ENCODE measurements around the gene RASA2.

Gene RASA2

DNA sequence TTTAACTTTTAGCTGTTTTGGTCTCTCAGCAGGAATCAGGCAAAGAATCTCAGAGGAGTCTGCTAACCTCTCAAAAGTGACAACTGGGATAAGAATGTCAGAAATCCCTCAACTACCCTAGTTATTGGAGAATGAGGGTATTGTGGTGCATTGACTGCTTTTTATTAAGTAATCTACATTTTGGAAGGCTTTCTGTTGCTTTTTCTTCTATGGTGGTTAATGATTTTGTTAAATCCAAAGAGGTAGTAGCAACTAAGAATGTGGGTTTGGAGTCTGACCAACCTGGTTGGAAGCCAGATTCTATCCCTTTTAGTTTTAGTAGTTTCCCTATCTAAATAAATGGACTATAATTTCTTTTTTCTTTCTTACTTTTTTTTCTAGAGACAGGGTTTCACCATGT lies 156.6 kb downstream of the RASA2 start:
- no peak for DNase-seq (ENCODE audit: low read depth in 3 of 3, low spot score in 1 of 3)

DNA sequence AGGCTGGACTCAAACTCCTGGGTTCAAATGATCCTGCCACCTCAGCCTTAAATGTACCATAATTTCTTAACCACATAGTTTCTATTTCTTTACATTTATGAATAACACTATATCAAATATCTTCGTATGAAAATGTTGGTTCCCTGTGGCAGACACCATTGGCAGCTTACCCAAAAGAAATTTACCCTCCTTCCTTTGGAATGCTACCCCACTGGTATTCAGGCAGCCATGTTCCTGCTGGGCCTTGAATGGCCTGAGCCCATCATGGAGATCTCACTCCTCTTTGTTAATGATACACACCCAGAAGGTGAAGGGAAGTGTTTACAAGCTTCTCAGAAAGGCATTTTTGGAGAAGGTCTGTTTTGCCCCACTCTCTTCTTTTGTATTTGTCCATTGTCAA lies 157.0 kb downstream of the RASA2 start:
- DNase-seq (ENCODE audit: low read depth in 3 of 3, low spot score in 1 of 3), result no peak

DNA sequence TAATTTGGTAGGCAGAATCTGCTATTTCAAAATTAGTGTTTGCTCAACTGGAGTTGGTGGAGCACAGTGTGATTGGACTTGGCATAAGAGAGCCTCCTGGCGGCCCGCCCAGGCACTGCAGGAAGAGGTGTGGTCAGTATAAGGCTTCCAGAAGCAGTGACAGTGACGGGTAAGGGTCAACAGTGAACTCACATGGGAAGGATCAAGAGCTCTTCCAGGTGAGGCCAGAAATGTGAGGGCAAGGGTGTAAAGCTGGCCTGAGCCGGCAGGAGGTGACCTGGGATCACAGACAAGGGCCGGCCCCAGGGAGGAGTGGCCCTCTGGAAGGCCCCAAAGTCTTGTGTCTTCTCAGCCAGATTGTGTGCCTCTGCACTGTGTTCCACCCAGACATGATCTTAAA lies 158.1 kb downstream of the RASA2 start:
- peak; percentile 11 to 53 (median 12) for DNase-seq (ENCODE audit: low read depth in 3 of 3, low spot score in 1 of 3)

DNA sequence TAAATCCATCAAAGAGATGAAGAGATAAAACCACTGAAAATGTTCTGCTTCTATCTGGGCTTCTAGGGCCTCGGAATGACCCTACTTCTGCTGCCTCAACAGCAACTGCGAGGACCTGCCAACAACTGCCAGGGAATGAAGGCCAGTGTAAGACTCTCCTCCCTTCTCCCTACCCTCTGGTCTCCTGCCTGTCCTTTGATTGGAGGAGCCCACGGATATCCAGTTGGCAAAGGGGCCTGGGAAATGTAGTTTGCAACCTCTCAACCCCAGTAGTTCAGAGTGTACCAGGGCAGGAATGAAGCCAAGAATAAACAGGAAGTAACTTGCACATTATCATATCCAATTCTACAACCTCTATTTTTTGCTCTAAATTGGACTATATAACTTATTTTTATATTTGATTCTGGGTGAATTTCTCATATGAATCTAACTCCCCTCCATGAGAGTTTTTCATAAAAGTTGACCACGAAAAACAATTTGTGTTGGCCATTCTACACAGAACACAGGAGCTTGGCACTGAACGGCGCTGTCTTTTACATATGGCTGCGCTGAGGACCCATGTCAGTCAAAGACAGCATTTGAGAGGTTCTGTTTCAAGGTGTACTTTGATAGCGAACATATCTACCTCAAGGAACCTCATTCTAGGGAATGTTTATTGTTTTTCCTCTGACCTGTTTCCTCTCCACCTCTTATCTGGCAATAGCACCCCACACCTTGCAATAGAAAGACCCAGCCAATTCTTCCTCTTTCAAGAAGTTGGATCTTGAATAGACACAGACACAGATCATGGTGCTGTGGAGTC lies 160.1 kb downstream of the RASA2 start:
- no peak for DNase-seq (ENCODE audit: low read depth in 3 of 3, low spot score in 1 of 3)

DNA sequence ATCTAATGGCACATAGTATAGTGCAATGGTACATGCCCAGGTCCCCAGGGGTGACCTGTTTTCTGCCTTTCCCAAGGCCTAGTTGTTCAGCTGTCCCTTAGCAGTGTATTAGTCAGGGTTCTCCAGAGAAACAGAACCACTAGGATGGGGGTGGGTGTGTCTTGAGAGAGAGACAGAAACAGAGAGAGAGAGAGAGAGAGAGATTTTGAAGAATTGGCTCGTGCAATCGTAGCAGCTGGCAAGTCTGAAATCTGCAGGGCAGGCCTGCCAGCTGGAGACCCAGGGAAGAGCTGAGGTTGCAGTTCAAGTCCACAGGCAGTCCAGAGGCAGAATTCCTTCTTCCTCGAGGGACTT lies 160.7 kb downstream of the RASA2 start:
- no peak for DNase-seq (ENCODE audit: low read depth in 3 of 3, low spot score in 1 of 3)

DNA sequence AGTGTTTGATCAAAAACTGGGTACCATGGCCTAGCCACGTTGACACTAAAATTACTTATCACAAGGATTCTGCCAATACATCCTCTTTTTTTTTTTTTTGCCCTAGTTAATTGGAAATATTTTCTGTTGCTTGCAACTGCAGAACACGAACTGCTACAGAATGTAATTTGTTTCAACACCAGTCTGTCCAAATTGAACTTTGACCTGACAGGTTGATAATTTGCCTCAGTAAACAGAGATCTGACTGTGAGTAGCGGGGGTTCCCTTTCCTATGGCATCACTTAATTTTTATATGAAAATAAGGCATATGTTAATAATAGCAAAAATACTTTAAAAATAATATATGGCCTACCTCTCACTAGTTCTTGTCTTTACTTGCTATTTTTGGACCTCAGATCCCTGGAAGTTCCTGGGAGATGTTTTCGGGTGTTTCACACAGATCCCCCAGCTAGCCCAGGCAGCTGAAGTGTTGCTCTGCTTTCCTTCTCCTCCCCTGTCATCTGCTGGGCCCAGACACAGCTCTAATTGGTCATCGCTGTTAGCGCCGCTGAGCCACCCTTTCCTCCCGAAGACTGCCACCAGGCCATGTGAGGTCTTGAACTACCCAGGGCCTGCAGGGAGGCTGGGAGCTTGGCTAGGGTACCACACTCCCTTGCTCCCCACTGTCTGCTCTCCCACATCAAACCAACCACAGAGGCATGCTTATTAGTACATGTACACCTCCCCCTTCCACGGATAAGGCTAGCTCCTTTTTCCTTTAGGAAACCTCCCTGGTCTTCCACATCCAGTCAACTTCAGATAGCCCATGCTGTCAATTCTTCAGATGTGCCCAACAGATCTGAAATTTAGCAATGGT lies 161.5 kb downstream of the RASA2 start:
- no peak for DNase-seq (ENCODE audit: low read depth in 3 of 3, low spot score in 1 of 3)

DNA sequence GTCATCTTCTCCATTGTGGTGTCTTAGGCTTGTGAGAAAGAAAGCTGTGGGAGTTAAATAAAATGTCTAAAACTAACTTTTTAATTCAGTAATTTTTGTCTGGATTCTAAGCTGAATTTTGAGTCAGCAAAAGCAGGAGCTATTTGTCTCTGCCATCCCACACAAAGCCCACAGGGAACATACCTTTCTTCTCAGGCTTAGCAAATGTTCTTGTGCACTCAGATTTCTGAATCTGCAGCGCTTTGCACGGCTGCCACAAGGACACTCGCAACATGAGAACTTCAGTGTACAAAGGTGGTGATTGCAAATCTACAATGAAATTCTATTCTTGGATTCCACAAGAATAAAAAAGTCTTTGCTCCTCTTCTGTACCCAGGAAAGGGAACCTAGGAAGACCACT lies 163.0 kb downstream of the RASA2 start:
- DNase-seq (ENCODE audit: low read depth in 3 of 3, low spot score in 1 of 3), result no peak

DNA sequence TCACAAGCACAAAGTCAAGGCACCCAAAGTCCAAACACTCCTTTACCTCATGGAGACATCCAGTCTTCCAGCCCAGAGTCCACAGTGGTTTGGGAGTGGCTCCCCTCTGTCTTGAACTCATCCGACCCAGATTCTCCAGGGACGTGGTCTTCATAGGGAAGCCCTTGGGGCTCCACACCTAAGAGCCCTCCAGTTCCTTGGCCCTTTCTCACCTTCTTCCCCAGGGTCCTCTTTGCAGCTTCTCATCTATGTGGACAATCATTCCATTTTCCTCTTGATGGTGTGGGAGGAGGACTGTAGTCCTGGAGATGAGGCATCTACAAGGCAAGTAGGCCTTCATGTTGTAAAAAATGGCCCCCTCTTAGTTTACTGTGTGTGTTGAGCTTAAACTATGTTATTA lies 164.0 kb downstream of the RASA2 start:
- no peak for DNase-seq (ENCODE audit: low read depth in 3 of 3, low spot score in 1 of 3)

DNA sequence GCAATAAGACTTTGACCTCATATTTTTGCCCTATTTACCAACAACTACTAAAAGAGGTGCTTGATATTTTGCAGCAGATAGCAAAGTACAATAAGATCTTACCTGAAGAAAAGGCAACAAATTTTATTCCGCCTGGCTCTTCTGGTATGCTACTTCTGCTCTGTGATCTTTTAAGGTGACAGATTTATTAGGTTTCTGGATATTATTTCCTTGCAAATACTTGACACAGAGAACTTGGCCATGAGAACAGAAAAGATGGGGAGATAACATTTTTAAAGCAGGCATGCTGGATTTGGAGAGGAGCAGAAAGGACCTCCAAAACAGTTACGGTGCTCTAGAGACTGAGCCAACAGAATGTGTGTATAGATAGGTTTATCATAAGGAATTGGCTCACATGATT lies 164.6 kb downstream of the RASA2 start:
- no peak for DNase-seq (ENCODE audit: low read depth in 3 of 3, low spot score in 1 of 3)

DNA sequence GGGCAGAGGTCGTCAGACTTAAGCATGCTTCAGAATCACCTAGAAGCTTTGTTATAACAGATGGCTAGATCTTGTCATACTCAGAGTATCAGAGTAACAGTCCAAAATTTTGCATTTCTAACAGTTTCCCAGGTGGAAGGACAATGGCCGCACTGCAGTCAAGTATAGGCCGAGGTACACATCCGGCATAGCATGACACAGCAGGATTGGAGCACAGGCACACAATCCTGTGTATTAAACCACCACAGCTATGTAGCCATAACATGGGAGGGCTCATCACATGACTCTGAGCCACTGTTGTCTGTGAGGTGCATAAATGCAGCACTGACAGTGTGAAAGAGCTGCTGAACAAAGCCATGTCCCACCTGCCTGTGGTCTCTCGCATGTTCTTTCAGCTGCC lies 165.5 kb downstream of the RASA2 start:
- DNase-seq (ENCODE audit: low read depth in 3 of 3, low spot score in 1 of 3), result no peak

DNA sequence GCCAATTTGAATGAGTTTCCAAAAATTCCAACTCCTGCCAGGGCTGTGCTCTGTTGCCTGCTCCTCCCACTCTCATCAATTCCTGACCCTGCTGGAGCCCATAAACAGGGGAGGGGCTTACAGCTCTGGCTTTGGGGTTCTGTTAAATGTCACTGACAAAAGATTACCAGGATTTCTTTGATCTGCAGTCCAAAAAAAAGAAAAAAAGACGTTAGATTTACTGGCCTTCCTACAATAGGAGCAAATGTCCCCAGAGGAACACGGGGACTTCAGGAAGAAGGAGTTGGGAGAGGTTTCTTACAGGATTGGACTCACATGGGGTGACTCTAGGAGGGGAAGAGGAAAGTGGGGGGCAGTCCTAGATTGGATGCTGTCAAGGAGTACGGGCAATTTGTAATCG lies 167.0 kb downstream of the RASA2 start:
- no peak for DNase-seq (ENCODE audit: low read depth in 3 of 3, low spot score in 1 of 3)

DNA sequence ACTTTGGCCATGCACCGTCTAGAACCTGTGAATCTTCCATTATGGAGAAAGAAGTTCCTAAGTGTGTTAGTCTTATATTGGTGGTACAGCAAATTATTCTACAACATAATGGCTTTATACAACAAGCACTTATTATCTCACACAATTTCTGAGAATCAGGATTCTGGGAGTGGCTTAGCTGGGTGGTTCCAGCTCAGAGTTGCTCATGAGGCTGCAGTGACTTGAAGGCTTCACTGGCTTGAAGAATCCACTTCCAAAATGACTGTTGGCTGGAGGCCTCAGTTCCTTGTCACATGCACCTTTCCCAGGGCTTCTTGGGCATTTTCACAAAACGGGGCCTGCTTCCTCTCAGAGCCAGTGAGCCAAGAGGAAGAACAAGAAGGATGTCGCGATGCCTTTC lies 169.0 kb downstream of the RASA2 start:
- DNase-seq (ENCODE audit: low read depth in 3 of 3, low spot score in 1 of 3), result no peak

DNA sequence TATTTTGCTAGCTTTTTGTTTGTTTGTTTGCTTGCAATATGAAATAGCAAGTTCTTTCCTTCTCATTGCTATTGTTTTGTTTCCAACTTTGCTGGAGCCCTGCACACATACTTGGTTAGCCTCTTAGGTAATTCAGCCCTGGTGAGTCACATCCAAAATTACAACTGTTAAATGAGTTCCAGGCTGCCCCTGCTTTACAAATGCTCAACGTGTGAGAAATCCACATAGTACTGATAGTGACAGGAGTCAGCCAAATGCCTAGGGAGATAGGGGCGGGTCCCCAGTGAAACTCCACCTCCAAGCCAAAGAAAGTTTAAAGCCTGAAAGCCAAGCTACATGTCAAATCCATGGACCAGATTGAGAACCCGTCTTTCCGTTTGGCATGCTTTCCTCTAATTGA lies 169.9 kb downstream of the RASA2 start:
- no peak for DNase-seq (ENCODE audit: low read depth in 3 of 3, low spot score in 1 of 3)

DNA sequence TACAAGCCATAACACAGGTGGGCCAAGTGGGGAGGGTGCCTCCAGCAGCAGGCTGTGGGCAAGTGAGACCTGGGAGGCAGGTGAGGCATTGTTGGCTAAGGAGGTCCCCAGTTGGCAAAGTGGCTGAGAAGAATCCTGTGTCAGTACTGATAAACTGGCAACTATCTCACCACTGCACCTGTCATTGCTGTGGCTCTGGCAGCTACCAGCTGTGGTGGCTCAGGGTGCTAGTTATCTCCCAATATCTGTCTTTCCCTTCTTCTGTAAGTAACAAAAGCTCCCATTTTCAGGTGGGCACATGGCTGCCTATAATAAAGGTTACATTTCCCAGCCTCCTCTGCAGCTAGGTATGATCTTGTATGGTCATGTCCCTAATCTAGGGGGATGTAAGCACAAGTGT lies 170.7 kb downstream of the RASA2 start:
- no peak for DNase-seq (ENCODE audit: low read depth in 3 of 3, low spot score in 1 of 3)

DNA sequence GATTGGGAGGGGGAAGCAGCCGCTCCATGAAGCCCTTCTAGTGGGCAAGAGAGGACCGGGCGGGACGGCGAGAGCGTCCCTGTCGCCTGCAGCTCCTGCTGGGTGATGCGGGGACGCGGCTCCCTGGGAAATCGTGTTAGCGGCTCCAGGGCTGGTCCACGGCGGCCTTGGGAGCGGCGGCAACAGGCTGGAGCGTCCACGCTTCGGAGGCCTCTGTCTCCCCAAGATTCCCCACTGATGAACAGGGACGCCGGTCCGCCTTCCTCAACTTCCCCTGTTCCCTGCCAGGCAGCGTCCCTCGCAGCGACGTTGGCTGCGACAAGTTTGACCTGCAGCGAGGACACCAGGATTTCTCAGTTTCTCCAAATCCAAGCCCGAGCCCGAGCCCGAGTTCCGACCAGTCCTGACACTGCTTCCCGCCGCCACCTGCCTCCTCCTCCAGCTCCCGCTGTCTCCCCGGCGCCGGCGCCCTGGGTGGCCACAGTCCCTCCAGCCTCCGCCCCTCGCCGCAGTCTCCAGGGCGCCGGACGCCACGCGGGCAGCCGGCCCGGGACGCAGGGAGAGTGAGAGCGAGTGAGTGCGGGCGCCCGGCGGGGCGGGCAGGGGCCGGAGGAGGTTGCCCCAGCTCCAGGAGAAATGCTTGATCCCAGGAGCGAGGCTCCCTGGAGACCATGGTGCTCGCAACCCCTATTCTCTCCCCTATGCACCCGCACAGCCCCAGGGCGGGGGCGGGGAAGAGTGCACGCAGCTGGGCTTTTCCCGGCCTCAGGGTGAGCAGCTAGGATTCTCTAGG lies 173.2 kb downstream of the RASA2 start:
- no peak for DNase-seq (ENCODE audit: low read depth in 3 of 3, low spot score in 1 of 3)

DNA sequence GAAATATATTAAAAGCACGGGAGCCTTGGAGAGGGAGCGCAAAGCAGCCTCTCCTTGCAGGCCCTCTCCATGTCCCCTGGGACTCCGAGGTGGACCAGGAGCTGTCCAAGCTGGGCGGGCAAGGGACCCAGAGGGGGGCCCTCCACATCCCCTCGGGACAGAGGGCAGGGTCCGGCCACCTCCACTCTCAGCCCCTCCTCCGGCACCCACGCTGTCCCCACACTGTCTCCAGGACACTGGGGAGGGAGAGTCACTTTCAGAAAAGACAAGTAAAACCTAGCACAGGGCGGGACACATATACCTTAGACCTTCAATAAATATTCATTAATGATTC lies 173.8 kb downstream of the RASA2 start:
- no peak for DNase-seq (ENCODE audit: low read depth in 3 of 3, low spot score in 1 of 3)

DNA sequence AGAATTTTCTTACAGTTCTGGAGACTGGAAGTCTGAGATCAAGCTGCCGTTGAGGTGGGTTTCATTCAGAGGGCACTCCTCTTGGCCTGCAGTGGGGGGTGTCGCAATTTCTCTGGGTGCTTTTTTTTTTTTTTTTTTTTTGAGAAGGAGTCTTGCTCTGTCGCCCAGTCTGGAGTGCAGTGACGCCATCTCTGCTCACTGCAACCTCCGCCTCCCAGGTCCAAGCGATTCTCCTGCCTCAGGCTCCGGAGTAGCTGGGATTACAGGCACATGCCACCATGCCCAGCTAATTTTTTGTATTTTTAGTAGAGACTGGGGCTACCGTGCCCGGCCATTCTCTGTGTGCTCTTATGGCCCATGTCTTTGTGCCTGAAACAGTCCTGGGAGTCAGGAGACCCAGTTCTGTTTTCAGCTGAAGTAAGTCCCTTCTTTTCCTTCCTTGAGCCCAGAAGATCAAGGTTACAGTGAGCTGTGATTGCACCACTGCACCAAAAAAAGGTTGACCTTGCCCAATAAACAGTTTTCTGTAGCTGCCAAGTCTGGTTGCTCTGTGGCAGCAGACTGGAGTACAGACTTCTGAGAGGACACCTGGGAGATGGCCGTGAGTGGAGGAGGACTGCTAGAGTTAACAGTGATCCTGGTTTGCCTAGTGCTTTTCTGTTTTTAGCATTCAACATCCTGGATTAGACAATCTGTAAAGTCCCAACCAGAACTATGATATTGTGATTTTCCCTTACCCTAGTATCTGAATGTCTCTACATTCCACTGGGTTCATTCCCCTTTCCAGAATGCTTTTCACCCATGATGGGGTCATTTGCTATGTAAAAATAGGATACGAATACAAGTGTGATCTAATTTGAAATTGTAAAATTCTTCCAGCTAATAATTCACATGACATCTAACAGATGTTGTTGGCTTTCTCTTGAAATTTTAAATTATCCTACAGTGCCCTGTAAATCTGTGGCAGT lies 174.7 kb downstream of the RASA2 start:
- DNase-seq (ENCODE audit: low read depth in 3 of 3, low spot score in 1 of 3), result no peak

DNA sequence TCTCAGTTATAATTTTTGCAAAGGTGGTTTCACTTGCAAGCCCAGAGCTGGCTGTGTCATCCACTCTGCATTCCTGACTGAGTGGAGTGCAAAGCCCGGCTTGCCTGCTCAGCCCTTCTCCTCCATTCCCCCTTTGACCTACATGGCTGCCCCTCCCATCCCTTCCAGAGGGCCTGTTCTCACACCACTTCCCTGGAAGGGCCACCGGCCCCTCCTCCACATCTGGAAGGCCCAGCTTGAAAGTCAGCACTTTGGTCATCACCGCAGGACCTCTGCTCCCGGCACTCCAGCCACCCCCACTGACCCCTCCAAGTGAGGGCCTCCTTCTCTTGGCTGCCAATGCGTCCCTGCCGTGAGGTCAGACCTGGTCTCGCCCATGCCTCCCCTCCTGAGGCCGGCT lies 177.2 kb downstream of the RASA2 start:
- DNase-seq (ENCODE audit: low read depth in 3 of 3, low spot score in 1 of 3), result no peak
